GM12875 (cell line): ENCODE measurements around the gene STK35.

Source experiments
- H3K4me3 ChIP-seq: one replicate; pipeline ENCODE4 v1.5.1; 2011; ENCODE audit warnings: low read depth, low read length, control low read depth
- TF ChIP-seq, protein P1 (sequence below): IDR thresholded peaks from 2 replicates; pipeline ENCODE4 v1.5.1; 2011; ENCODE audit warnings: low read depth, mild to moderate bottlenecking, control low read depth, inconsistent platforms, low read length, moderate library complexity, borderline replicate concordance; ENCODE audit not compliant: insufficient read depth

Gene STK35

DNA sequence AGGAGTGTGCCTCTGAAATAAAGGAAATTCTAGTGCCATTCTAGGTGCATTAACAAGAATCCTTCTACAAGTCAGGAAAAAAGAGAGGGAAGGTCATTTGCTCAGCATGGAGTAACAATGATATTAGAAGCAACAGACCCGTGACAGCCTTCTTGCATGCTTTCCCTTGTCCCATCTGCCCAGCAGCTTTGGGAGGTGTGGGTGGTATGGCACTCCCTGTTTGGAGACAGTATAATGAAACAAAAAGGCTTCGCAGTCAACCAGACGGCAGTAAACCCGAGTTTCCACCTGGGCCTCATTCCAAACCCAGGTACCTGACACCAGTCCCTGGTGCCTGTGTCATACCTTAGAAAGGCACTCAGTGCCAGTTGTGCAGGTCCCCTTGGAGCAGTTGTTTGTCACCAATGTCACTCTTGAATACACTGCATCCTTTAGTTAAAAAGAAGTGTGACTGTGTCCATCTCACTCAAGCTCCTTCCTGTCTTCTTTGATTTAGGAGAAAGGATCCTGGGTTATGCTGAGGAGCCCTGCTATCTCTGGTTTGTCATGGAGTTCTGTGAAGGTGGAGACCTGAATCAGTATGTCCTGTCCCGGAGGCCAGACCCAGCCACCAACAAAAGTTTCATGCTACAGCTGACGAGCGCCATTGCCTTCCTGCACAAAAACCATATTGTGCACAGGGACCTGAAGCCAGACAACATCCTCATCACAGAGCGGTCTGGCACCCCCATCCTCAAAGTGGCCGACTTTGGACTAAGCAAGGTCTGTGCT lies 14.7 kb downstream of the STK35 start:
- TF ChIP-seq, protein P1, sequence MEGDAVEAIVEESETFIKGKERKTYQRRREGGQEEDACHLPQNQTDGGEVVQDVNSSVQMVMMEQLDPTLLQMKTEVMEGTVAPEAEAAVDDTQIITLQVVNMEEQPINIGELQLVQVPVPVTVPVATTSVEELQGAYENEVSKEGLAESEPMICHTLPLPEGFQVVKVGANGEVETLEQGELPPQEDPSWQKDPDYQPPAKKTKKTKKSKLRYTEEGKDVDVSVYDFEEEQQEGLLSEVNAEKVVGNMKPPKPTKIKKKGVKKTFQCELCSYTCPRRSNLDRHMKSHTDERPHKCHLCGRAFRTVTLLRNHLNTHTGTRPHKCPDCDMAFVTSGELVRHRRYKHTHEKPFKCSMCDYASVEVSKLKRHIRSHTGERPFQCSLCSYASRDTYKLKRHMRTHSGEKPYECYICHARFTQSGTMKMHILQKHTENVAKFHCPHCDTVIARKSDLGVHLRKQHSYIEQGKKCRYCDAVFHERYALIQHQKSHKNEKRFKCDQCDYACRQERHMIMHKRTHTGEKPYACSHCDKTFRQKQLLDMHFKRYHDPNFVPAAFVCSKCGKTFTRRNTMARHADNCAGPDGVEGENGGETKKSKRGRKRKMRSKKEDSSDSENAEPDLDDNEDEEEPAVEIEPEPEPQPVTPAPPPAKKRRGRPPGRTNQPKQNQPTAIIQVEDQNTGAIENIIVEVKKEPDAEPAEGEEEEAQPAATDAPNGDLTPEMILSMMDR = no peak
- no peak overlapping the region for H3K4me3 ChIP-seq

DNA sequence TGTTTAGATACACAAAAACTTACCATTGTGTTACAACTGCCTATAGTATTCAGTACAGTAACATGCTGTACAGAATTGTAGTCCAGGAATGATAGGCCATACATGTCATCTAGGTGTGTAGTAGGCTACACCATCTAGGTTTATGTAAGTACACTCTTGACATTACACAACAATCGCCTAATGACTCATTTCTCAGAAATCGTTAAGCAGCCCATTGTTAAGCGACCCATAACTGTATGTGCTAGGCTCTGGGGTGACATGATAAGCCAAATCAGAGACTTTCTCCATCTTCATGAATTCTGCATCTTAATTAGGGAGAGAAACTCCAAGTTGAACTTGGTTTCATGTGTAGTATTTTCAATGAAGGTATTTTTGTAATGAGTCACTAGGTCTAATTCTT lies 17.2 kb downstream of the STK35 start:
- TF ChIP-seq, protein P1 = no peak
- H3K4me3 ChIP-seq = no peak overlapping the region

DNA sequence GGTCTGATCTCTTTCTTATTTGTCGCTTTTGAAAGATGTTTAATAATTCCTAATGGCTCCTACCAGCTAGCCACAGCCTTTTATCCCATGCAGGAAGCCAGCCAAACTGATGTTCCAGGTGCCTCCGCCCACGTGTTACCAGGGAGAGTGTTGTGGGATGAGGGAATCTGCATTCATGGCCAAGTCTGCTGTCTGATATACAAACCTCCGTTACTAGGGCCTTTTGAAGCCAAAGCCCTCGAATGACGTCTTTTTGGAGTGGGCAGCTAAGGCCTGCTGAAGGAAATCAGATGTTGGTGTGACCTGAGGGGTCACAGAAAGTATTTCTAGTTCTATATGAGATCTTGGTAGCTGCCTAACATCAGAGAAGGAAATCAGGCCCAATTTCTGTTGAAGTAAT lies 21.3 kb downstream of the STK35 start:
- H3K4me3 ChIP-seq = no peak overlapping the region
- TF ChIP-seq, protein P1 = no peak

DNA sequence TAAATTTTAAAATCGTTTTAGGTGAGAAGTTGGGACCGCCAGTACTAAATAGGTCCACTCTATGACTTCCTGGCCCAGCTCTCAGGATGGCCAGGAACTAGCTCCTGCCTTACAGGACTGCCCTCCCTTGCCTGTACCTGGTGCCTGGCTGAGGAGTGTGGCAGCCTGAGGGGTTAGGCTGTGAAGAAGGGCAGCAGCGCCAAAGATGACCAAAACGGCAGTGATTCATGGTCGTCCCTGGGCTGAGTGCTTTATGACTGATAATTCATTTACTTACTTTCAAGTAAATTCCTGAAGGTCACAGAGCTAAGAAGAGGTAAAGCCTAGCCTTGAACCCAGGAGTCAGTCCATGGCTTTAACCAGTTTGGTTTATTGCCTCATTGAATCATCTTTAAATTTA lies 22.1 kb downstream of the STK35 start:
- H3K4me3 ChIP-seq = no peak overlapping the region
- TF ChIP-seq, protein P1 = no peak

DNA sequence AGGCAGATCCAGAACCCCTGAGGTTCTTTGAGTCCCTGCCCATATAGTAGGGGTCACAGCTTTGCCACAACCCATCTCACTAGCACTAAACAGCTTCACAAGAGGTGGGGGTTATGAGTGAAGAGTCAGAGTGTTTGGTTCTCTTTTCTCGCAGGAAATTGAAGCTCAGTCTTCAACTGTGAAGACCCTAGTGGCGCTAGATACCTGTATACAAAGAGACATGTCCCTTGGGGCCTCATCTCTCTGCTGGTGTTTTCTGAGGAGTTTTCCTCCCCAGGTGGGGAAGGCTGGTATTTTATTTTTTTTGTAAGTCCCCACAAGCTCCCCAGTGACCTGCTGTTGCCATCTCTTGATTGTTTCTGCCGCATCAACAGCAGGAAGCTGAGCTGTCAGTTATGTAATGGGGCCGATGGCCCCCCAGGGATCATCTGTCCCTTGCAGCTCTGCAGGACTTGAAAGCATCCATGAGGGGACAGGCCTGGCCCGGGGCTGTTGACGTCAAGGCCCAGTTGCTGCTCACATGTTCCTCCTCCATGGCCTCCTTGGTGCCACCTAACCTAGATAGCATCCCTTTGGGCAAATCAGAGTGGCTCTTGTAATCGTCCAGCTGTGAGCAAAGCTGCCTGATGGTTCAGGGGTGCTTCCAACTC lies 23.1 kb downstream of the STK35 start:
- TF ChIP-seq, protein P1 = no peak
- no peak overlapping the region for H3K4me3 ChIP-seq

DNA sequence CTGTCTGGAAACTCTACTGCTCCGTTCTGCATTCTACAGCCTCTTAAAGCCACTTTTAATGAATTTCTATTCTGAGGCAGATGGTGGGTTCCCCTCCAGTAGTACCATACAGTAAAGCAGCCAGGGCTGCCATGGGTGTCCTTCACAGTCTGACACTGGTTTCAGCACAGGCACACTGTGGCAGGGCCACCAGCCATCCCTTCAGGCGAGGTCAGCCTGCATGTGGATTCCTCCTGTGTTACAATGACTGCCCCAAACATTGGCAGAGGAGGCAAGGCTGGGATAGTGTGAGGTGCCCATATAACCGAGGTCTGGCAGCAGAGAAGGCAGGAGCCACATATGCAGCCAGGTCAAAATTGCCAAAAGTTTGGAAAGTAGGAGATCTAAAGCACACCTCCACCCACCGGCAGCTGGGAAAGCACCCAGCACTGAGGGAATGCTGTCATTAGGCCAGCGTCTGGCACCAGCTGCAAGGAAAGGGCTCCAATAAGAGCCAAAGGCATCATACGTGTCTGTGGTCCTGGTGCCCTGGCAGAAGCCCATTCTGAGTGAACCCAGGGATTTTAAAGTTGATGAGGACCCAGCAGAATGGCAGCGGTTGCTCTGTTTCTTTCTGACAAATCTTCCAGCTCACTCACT lies 24.0 kb downstream of the STK35 start:
- no peak overlapping the region for H3K4me3 ChIP-seq
- TF ChIP-seq, protein P1 = no peak
